ENCODE data around the gene MMADHC.

DNA sequence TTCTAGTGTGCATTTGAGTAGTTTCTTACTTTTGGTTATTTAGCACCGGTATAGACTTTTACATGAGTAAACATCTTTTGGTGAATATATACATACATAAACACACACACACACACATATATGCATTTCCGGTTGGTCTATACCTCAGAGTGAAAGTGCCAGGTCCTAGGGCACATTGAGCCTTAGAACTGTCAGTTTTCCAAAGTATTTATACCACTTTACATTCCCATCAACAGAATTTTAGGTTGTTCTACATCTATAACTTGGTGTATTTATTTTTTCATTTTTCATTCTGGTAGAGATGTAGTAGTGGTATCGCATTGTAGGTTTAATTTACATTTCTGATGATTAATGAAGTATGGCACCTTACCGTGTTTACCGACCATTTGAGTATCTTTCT is 22.6 kb downstream of the MMADHC start:
- TF ChIP-seq EGR1 (IDR thresholded peaks at IDR 0.05), result no peak
- no peak for TF ChIP-seq YY1 (IDR thresholded peaks at IDR 0.05; ENCODE audit: low read depth)
- TF ChIP-seq NFIC (IDR thresholded peaks at IDR 0.05), result no peak
- no peak for TF ChIP-seq TAF1 (IDR thresholded peaks at IDR 0.05; ENCODE audit: low read depth)
- no peak for TF ChIP-seq MAX (IDR thresholded peaks at IDR 0.05)
- TF ChIP-seq, protein P1, sequence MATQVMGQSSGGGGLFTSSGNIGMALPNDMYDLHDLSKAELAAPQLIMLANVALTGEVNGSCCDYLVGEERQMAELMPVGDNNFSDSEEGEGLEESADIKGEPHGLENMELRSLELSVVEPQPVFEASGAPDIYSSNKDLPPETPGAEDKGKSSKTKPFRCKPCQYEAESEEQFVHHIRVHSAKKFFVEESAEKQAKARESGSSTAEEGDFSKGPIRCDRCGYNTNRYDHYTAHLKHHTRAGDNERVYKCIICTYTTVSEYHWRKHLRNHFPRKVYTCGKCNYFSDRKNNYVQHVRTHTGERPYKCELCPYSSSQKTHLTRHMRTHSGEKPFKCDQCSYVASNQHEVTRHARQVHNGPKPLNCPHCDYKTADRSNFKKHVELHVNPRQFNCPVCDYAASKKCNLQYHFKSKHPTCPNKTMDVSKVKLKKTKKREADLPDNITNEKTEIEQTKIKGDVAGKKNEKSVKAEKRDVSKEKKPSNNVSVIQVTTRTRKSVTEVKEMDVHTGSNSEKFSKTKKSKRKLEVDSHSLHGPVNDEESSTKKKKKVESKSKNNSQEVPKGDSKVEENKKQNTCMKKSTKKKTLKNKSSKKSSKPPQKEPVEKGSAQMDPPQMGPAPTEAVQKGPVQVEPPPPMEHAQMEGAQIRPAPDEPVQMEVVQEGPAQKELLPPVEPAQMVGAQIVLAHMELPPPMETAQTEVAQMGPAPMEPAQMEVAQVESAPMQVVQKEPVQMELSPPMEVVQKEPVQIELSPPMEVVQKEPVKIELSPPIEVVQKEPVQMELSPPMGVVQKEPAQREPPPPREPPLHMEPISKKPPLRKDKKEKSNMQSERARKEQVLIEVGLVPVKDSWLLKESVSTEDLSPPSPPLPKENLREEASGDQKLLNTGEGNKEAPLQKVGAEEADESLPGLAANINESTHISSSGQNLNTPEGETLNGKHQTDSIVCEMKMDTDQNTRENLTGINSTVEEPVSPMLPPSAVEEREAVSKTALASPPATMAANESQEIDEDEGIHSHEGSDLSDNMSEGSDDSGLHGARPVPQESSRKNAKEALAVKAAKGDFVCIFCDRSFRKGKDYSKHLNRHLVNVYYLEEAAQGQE (IDR thresholded peaks at IDR 0.05; ENCODE audit: low read depth), result no peak
- TF ChIP-seq EP300 (IDR thresholded peaks at IDR 0.05; ENCODE audit: borderline replicate concordance), result no peak
- no peak for TF ChIP-seq FOXM1 (IDR thresholded peaks at IDR 0.05; ENCODE audit: borderline replicate concordance, low read depth)
- no peak for TF ChIP-seq RAD21 (IDR thresholded peaks at IDR 0.05; ENCODE audit: low read depth)
- no peak for TF ChIP-seq CREB1 (IDR thresholded peaks at IDR 0.05; ENCODE audit: low read depth)
- TF ChIP-seq CEBPB (IDR thresholded peaks at IDR 0.05), result no peak
- TF ChIP-seq TEAD4 (IDR thresholded peaks at IDR 0.05), result no peak
- TF ChIP-seq TCF12 (IDR thresholded peaks at IDR 0.05; ENCODE audit: low read depth), result no peak
- no peak for TF ChIP-seq USF1 (IDR thresholded peaks at IDR 0.05)

All from Ishikawa (cell line).